ENCODE results near the gene ITPRIP. TPM values are rescaled to one million over a fixed set of nuclear protein-coding genes. Genes with fewer than 3 reads are reported as not detected.
A peak's percentile ranks its signal among the peaks of the same experiment; 100 is the strongest.

The ITPRIP gene
- total RNA-seq, 2 donors from 2014 or later, result 4.7 to 7.9 TPM

DNA sequence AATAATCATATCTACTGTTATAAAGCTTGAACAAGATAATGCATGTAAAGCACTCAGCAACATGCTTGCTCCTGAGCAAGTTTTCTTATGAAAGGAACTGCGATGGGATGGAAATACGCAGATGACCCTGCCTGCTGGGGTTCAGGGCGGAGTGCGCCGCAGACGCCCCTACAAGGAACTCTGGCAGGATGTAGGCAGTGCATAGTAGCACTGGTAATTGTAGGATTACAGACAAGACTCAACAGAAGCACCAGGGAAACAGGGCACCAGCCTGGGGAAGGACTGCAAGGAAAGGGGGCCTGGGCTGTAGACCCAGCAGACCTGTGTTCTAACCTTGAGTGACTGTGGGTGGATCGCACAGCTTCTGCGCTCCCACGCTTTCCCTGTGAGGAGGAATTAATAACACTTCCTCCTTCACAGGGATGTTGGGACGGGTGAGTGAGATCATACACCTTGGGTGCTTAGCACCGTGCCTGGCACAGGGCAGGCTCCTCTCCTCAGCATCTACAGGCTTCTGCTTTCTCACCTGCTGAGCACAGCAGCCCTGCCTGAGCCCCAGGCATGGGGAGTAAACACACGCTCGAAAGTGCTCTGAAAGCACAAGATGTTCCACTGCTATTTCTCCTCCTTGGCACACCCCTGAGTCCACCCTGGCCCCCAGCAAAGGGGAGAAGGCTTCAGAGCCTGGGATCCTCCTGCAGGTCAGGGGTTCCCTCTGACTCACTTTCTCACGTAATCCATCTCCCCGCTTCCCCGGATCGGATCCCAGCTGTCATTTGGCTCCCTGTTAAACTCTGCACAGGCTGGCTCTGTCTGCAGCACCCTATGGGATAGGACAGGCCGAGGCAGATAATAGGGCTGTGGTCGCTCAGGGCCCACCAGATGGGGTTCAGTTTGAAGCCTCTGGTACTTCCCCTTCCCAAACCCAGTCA, 19.2 kb downstream of the ITPRIP start:
- WGBS, 2 donors, result 73 to 74% methylated on average over 19 of the region's 19 CpGs
- Histone ChIP-seq H3K27me3 (no peaks in the 10 kb centered on the region), H3K9me3 (no peaks in the 10 kb centered on the region), H3K27ac (no peak overlapping the region), H3K4me1 (peaks cover 26% of the 10 kb centered on the region), H3K4me3 (no peak overlapping the region), H3K36me3 (replicated peaks in 1 of 2; ENCODE audit: insufficient read depth in 1 of 2, low read depth in 2 of 2) (peaks cover 5 to 13% of the 10 kb centered on the region in 2 donors)
- TF ChIP-seq POLR2A (IDR thresholded peaks at IDR 0.05), result no peak
- TF ChIP-seq, protein P1, sequence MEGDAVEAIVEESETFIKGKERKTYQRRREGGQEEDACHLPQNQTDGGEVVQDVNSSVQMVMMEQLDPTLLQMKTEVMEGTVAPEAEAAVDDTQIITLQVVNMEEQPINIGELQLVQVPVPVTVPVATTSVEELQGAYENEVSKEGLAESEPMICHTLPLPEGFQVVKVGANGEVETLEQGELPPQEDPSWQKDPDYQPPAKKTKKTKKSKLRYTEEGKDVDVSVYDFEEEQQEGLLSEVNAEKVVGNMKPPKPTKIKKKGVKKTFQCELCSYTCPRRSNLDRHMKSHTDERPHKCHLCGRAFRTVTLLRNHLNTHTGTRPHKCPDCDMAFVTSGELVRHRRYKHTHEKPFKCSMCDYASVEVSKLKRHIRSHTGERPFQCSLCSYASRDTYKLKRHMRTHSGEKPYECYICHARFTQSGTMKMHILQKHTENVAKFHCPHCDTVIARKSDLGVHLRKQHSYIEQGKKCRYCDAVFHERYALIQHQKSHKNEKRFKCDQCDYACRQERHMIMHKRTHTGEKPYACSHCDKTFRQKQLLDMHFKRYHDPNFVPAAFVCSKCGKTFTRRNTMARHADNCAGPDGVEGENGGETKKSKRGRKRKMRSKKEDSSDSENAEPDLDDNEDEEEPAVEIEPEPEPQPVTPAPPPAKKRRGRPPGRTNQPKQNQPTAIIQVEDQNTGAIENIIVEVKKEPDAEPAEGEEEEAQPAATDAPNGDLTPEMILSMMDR (IDR thresholded peaks at IDR 0.05), result no peak
- peak; percentile 47 for ATAC-seq
- intact Hi-C loops (cut with DNase I), result no loop called here
- peak in 1 of 4 donors; percentile 47 for DNase-seq

DNA sequence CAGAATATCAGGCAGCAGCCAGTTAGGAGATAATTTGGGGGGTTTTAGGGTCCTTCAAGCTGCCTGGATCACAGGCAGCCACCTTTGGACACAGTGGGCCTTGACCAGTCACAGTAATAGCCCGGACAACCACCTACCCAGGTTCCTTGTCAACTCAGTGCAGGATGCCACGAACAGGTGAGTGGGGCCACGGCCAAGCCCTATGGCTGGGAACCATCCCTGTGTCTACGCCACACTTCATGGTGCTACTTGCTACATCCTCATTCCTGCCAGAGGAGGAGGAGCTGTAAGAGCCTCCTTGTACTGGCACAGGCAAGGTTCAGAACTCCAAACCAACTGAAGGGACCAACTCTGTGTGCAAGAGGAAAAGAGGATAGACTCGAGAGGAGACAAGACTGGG, 19.9 kb downstream of the ITPRIP start:
- Histone ChIP-seq H3K27me3 (no peaks in the 10 kb centered on the region), H3K9me3 (no peaks in the 10 kb centered on the region), H3K4me1 (peaks cover 26% of the 10 kb centered on the region), H3K27ac (no peak overlapping the region), H3K36me3 (replicated peaks in 1 of 2; ENCODE audit: insufficient read depth in 1 of 2, low read depth in 2 of 2) (peaks cover 8 to 17% of the 10 kb centered on the region in 2 donors), H3K4me3 (no peak overlapping the region)
- WGBS, 2 donors, result 92 to 94% methylated on average over 3 to 5 of the region's 5 CpGs
- no peak for ATAC-seq
- intact Hi-C loops (cut with DNase I), result no loop called here
- DNase-seq, result no peak
- TF ChIP-seq POLR2A (IDR thresholded peaks at IDR 0.05), result no peak
- TF ChIP-seq, protein P1 (IDR thresholded peaks at IDR 0.05), result no peak

DNA sequence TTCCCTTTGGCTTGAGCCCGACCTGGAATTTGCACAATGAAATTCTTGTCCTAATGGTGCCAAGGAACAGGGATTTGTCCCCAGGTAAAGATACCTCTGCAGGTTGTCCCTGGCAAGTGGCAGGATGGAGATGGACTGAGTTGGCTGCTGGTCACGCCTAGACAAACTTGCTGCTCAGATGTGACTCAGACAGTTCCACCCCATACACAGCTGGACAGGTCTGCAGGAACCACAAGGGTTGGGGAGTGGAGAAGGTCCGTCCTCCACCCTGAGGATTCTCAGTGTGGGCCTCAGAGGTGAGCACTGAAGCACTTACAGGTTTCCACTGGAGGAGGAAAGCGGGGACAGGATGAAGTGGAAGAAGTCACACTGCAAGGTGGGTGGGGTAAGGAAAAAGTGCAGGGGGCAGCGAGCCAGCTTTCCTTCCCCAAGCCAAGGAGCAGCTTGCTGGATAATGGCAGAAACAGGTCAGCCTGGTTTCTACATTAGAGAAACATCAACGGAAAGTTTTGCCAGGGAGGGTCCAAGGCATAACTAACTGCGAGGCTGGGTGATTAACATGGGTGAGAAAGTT, 20.5 kb downstream of the ITPRIP start:
- H3K9me3 ChIP-seq, result no peaks in the 10 kb centered on the region
- no peak overlapping the region for H3K27ac ChIP-seq
- TF ChIP-seq, protein P1 (IDR thresholded peaks at IDR 0.05), result no peak
- TF ChIP-seq POLR2A (IDR thresholded peaks at IDR 0.05), result no peak
- intact Hi-C loops (cut with DNase I), result no loop called here
- no peak for DNase-seq
- no peak overlapping the region for H3K4me3 ChIP-seq
- WGBS, 2 donors, result 87 to 95% methylated on average over 6 to 7 of the region's 7 CpGs
- H3K36me3 ChIP-seq (replicated peaks in 1 of 2; ENCODE audit: insufficient read depth in 1 of 2, low read depth in 2 of 2), result peaks cover 8 to 19% of the 10 kb centered on the region in 2 donors
- H3K4me1 ChIP-seq, result peaks cover 25% of the 10 kb centered on the region
- H3K27me3 ChIP-seq, result no peaks in the 10 kb centered on the region
- ATAC-seq, result no peak

DNA sequence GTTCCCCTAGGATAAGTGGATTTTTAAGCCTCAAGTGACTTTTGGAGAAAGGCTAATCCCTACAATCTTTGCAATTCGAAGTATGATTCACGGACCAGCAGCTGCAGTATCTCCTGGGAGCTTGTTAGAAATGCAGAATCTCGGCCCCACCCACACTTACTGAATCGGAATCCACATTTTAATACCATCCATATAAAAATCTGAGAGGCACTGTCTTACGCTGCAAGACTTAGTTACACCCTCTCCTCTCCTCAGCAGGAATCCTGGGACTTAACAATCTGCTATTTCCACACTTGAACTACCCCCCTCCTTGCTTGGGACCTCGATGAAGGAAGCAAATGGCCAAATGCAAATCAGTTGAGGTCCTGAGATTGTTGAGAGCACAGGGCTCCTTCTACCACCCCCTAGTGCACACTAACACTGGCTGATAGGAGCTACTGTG, 21.0 kb downstream of the ITPRIP start:
- no peak overlapping the region for H3K27ac ChIP-seq
- intact Hi-C loops (cut with DNase I), result no loop called here
- TF ChIP-seq, protein P1 (IDR thresholded peaks at IDR 0.05), result no peak
- TF ChIP-seq POLR2A (IDR thresholded peaks at IDR 0.05), result no peak
- peaks cover 20% of the 10 kb centered on the region for H3K4me1 ChIP-seq
- no peaks in the 10 kb centered on the region for H3K27me3 ChIP-seq
- peak; percentile 39 for ATAC-seq
- no peak overlapping the region for H3K4me3 ChIP-seq
- DNase-seq, result no peak
- WGBS, 2 donors, result 76 to 81% methylated on average over 6 of the region's 6 CpGs
- peaks cover 8 to 19% of the 10 kb centered on the region in 2 donors for H3K36me3 ChIP-seq (replicated peaks in 1 of 2; ENCODE audit: insufficient read depth in 1 of 2, low read depth in 2 of 2)
- H3K9me3 ChIP-seq, result no peaks in the 10 kb centered on the region

Data from body of pancreas (tissue), 4 donors.